ENCODE results near the gene KCNC1.

DNA sequence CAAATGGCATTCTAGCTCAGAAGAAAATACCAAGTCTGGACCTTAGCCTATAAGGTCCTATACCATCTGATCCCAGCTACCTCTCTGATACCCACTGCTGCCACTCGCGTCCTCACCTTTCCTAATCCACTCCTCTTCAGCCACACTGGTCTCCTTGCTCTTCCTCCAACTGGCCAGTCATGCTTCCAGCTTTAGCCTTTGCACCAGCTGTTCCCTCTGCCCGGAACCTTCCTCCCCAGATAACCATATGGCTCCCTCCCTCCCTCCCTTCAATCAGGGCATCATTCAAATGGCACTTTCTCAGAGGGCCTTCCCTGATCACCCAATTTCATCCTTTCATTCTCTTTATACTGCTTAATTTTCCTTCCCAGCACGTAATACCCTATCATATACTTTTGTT, 67.9 kb downstream of the KCNC1 start:
- TF ChIP-seq POLR2AphosphoS5 (IDR thresholded peaks at IDR 0.05) (no peak), CTCF (IDR thresholded peaks at IDR 0.05) (no peak)
